Neural progenitor cell (in vitro differentiated cells): ENCODE data around the gene TOMM6. TPM values are rescaled to one million over a fixed set of nuclear protein-coding genes. Genes with fewer than 3 reads are reported as not detected.

Experiments used
- DNase-seq: peaks from one replicate; pipeline ENCODE4 v3.0.0-alpha.2; 2016; ENCODE audit warnings: low spot score
- H2AFZ ChIP-seq: fragments of 200-600 bp; sonication (generic); replicated peaks from 2 replicates; pipeline ENCODE4 v1.6.1; 2016; ENCODE audit warnings: antibody characterized with exemption
- H3F3A ChIP-seq: fragments of 200-600 bp; sonication (generic); 2 replicates; pipeline ENCODE4 v1.6.1; 2016; ENCODE audit warnings: antibody characterized with exemption, low read depth
- H3K27ac ChIP-seq: fragments of 200-600 bp; sonication (generic); 2 replicates; pipeline ENCODE4 v1.5.1; 2016; ENCODE audit warnings: mild to moderate bottlenecking
- H3K27me3 ChIP-seq: fragments of 200-600 bp; sonication (generic); 2 replicates; pipeline ENCODE4 v1.6.1; 2016; ENCODE audit warnings: mild to moderate bottlenecking, moderate library complexity
- H3K36me3 ChIP-seq: fragments of 200-600 bp; sonication (generic); 2 replicates; pipeline ENCODE4 v1.5.1; 2016
- H3K4me1 ChIP-seq: fragments of 200-600 bp; sonication (generic); 2 replicates; pipeline ENCODE4 v1.6.1; 2016; ENCODE audit warnings: mixed run types
- H3K4me2 ChIP-seq: fragments of 200-600 bp; sonication (generic); 2 replicates; pipeline ENCODE4 v1.6.1; 2016
- H3K4me3 ChIP-seq: fragments of 200-600 bp; sonication (generic); 2 replicates; pipeline ENCODE4 v1.5.1; 2016
- H3K79me2 ChIP-seq: fragments of 200-600 bp; sonication (generic); 2 replicates; pipeline ENCODE4 v1.6.1; 2016; ENCODE audit warnings: low read depth
- H3K9ac ChIP-seq: fragments of 200-600 bp; sonication (generic); 2 replicates; pipeline ENCODE4 v1.6.1; 2016
- H3K9me3 ChIP-seq: fragments of 200-600 bp; sonication (generic); 2 replicates; pipeline ENCODE4 v1.5.1; 2016; ENCODE audit warnings: low read depth
- H4K20me1 ChIP-seq: fragments of 200-600 bp; sonication (generic); 2 replicates; pipeline ENCODE4 v1.6.1; 2016; ENCODE audit warnings: low read depth
- H3K27ac Mint-ChIP-seq: 3 replicates; pipeline ENCODE4 v1.8.0; 2021; ENCODE audit warnings: mixed read lengths
- H3K27me3 Mint-ChIP-seq: 2 replicates; pipeline ENCODE4 v1.8.0; 2022; ENCODE audit warnings: low read depth, mild to moderate bottlenecking, inconsistent platforms, moderate library complexity, mixed read lengths; ENCODE audit not compliant: insufficient read depth
- H3K36me3 Mint-ChIP-seq: 3 replicates; pipeline ENCODE4 v1.8.0; 2021; ENCODE audit warnings: mixed read lengths
- H3K4me1 Mint-ChIP-seq: 3 replicates; pipeline ENCODE4 v1.8.0; 2021; ENCODE audit warnings: mixed read lengths
- H3K4me3 Mint-ChIP-seq: 3 replicates; pipeline ENCODE4 v1.8.0; 2021; ENCODE audit warnings: mild to moderate bottlenecking, moderate library complexity, mixed read lengths
- H3K9me3 Mint-ChIP-seq: 3 replicates; pipeline ENCODE4 v1.8.0; 2020; ENCODE audit warnings: mixed read lengths
- CTCF ChIP-seq: fragments of 200-600 bp; sonication (generic); IDR thresholded peaks from 2 replicates; pipeline ENCODE4 v1.5.1; 2017; ENCODE audit warnings: antibody characterized with exemption, mild to moderate bottlenecking
- EZH2 ChIP-seq: fragments of 200-600 bp; sonication (generic); IDR thresholded peaks from 2 replicates; pipeline ENCODE4 v1.6.1; 2017; ENCODE audit warnings: antibody characterized with exemption, mild to moderate bottlenecking, moderate library complexity
- EZH2phosphoT487 ChIP-seq: fragments of 200-600 bp; sonication (generic); IDR thresholded peaks from 2 replicates; pipeline ENCODE4 v1.6.1; 2017; ENCODE audit warnings: antibody characterized with exemption
- total RNA-seq: library from RNA; depleted of rRNA; stranded (reverse); fragments of >200 nt; gene quantifications from 2 replicates; pipeline ENCODE4 v1.2.3, GENCODE V29; 2015; ENCODE audit warnings: low replicate concordance

Gene TOMM6
- total RNA-seq, 1 donor from 2014 or later, result 182 TPM

- H3K36me3 ChIP-seq, result no peaks in the 10 kb centered on the region
- H3K36me3 Mint-ChIP-seq, result peaks cover 9% of the 10 kb centered on the region
- H4K20me1 ChIP-seq, result no peaks in the 10 kb centered on the region
- no peak overlapping the region for H3K9ac ChIP-seq
- no peak overlapping the region for H3K27ac ChIP-seq
- peaks cover 37% of the 10 kb centered on the region for H3F3A ChIP-seq
- TF ChIP-seq EZH2 (no peak), CTCF (no peak), EZH2phosphoT487 (no peak)
- no peak for DNase-seq
- no peaks in the 10 kb centered on the region for H3K9me3 Mint-ChIP-seq
- H3K9me3 ChIP-seq, result no peaks in the 10 kb centered on the region
- no peak overlapping the region for H2AFZ ChIP-seq
- H3K27me3 Mint-ChIP-seq, result peaks cover 6% of the 10 kb centered on the region
- peaks cover 12% of the 10 kb centered on the region for H3K4me1 Mint-ChIP-seq
- H3K27ac Mint-ChIP-seq, result no peak overlapping the region
- peaks cover 26% of the 10 kb centered on the region for H3K79me2 ChIP-seq
- H3K4me3 ChIP-seq, result no peak overlapping the region
- peaks cover 36% of the 10 kb centered on the region for H3K27me3 ChIP-seq
- H3K4me3 Mint-ChIP-seq, result peak overlapping the region; percentile 98
- no peak overlapping the region for H3K4me2 ChIP-seq
- peaks cover 5% of the 10 kb centered on the region for H3K4me1 ChIP-seq
Measured at GRCh38 chr6:41785254-41785653, 2.2 kb upstream of the TOMM6 start.

- Mint-ChIP-seq H3K4me1 (peaks cover 12% of the 10 kb centered on the region), H3K4me3 (peak overlapping the region; percentile 98), H3K27me3 (peaks cover 6% of the 10 kb centered on the region), H3K27ac (no peak overlapping the region), H3K9me3 (no peaks in the 10 kb centered on the region), H3K36me3 (peaks cover 10% of the 10 kb centered on the region)
- Histone ChIP-seq H3K36me3 (no peaks in the 10 kb centered on the region), H3K4me3 (peak overlapping the region; percentile 98), H3K27me3 (peaks cover 36% of the 10 kb centered on the region), H2AFZ (peak overlapping the region; percentile 84), H3K9me3 (no peaks in the 10 kb centered on the region), H4K20me1 (no peaks in the 10 kb centered on the region), H3K4me2 (peak overlapping the region; percentile 82), H3K9ac (no peak overlapping the region), H3K4me1 (peaks cover 5% of the 10 kb centered on the region), H3K27ac (no peak overlapping the region), H3K79me2 (peaks cover 28% of the 10 kb centered on the region), H3F3A (peaks cover 42% of the 10 kb centered on the region)
- no peak for DNase-seq
- TF ChIP-seq EZH2phosphoT487, result no peak
- no peak for TF ChIP-seq EZH2
- no peak for TF ChIP-seq CTCF
Measured at GRCh38 chr6:41785689-41786450, 1.6 kb upstream of the TOMM6 start.

- Histone ChIP-seq H3K36me3 (no peaks in the 10 kb centered on the region), H3K9me3 (no peaks in the 10 kb centered on the region), H2AFZ (peak overlapping the region; percentile 84), H4K20me1 (no peaks in the 10 kb centered on the region), H3F3A (peaks cover 46% of the 10 kb centered on the region), H3K4me1 (peaks cover under 1% of the 10 kb centered on the region), H3K79me2 (peaks cover 28% of the 10 kb centered on the region), H3K4me3 (peak overlapping the region; percentile 98), H3K9ac (no peak overlapping the region), H3K27ac (peak overlapping the region; percentile 61), H3K27me3 (peaks cover 28% of the 10 kb centered on the region), H3K4me2 (peak overlapping the region; percentile 82)
- Mint-ChIP-seq H3K4me3 (peak overlapping the region; percentile 98), H3K4me1 (peaks cover 7% of the 10 kb centered on the region), H3K27me3 (peaks cover 2% of the 10 kb centered on the region), H3K27ac (no peak overlapping the region), H3K36me3 (peaks cover 10% of the 10 kb centered on the region), H3K9me3 (no peaks in the 10 kb centered on the region)
- DNase-seq, result peak; percentile 95
- TF ChIP-seq EZH2phosphoT487, result no peak
- peak; percentile 17 for TF ChIP-seq EZH2
- peak; percentile 78 for TF ChIP-seq CTCF
Measured at GRCh38 chr6:41786451-41787218, 859 bp upstream of the TOMM6 start.
